CD4-positive, CD25-positive, alpha-beta regulatory T cell (primary cell): ENCODE measurements around the gene PPM1J. TPM values are rescaled to one million over a fixed set of nuclear protein-coding genes. Genes with fewer than 3 reads are reported as not detected.

Experiments
- ATAC-seq, 2 donors: fragments of 150-1000 bp; cut with Tn5 transposase; one replicate each; pipeline ENCODE4 v1.10.0; 2021; ENCODE audit warnings: low read depth in 2 of 2, moderate number of reproducible peaks in 2 of 2, moderate library complexity in 1 of 2
- DNase-seq, 3 donors: peaks; one replicate each; pipeline versions ENCODE4 v3.0.0 to v3.0.0-alpha.2; 2012 to 2022; ENCODE audit warnings: mixed read lengths in 1 of 3
- H3K27ac ChIP-seq: one replicate; pipeline ENCODE4 v1.7.0; 2013; ENCODE audit warnings: mild to moderate bottlenecking, low read length; ENCODE audit not compliant: insufficient read depth, poor library complexity, severe bottlenecking
- H3K27me3 ChIP-seq: one replicate; pipeline ENCODE4 v1.7.0; 2013; ENCODE audit warnings: low read length; ENCODE audit not compliant: control insufficient read depth, insufficient read depth
- H3K36me3 ChIP-seq: one replicate; pipeline ENCODE4 v1.7.0; 2013; ENCODE audit warnings: mild to moderate bottlenecking, low read length, moderate library complexity; ENCODE audit not compliant: control insufficient read depth, insufficient read depth
- H3K4me1 ChIP-seq: 2 replicates; pipeline ENCODE4 v1.7.0; 2013; ENCODE audit warnings: mild to moderate bottlenecking, low read length; ENCODE audit not compliant: insufficient read depth, control insufficient read depth, poor library complexity, severe bottlenecking
- H3K4me3 ChIP-seq: one replicate; pipeline ENCODE4 v1.7.0; 2013; ENCODE audit warnings: low read depth, mild to moderate bottlenecking, low read length, moderate library complexity
- H3K9me3 ChIP-seq, 2 experiments: 1 replicate in 1 of 2; 2 replicates in 1 of 2; pipeline ENCODE4 v1.7.0; 2013; ENCODE audit warnings: low read length in 2 of 2, mild to moderate bottlenecking in 1 of 2, moderate library complexity in 1 of 2; ENCODE audit not compliant: control insufficient read depth in 2 of 2
- H3K27ac Mint-ChIP-seq, 3 donors: one replicate each; pipeline ENCODE4 v1.8.0; 2020 to 2022; ENCODE audit warnings: mild to moderate bottlenecking in 3 of 3, mixed read lengths in 3 of 3, moderate library complexity in 2 of 3
- H3K27me3 Mint-ChIP-seq: one replicate; pipeline ENCODE4 v1.8.0; 2022; ENCODE audit warnings: mild to moderate bottlenecking, mixed read lengths
- H3K36me3 Mint-ChIP-seq: one replicate; pipeline ENCODE4 v1.8.0; 2020; ENCODE audit warnings: mixed read lengths
- H3K4me1 Mint-ChIP-seq, 4 donors: one replicate each; pipeline ENCODE4 v1.8.0; 2020 to 2022; ENCODE audit warnings: mixed read lengths in 4 of 4, mild to moderate bottlenecking in 1 of 4
- H3K4me3 Mint-ChIP-seq, 4 donors: one replicate each; pipeline ENCODE4 v1.8.0; 2020 to 2022; ENCODE audit warnings: mild to moderate bottlenecking in 4 of 4, mixed read lengths in 4 of 4, moderate library complexity in 3 of 4
- H3K9me3 Mint-ChIP-seq, 7 donors: one replicate each; pipeline ENCODE4 v1.8.0; 2020 to 2022; ENCODE audit warnings: mixed read lengths in 7 of 7, mild to moderate bottlenecking in 3 of 7, moderate library complexity in 2 of 7
- polyA plus RNA-seq, 4 donors: library from polyadenylated mRNA; unstranded; fragments of 300-500 nt; fragmentation: Illumina TruSeq; gene quantifications; one replicate each; pipeline ENCODE4 v1.2.3, GENCODE V29; 2021
- total RNA-seq: library from RNA; stranded (reverse); gene quantifications from one replicate; pipeline ENCODE4 v1.2.3, GENCODE V29; 2022

The PPM1J gene
- total and polyA plus RNA-seq, 5 donors from 2014 or later = not detected

DNA sequence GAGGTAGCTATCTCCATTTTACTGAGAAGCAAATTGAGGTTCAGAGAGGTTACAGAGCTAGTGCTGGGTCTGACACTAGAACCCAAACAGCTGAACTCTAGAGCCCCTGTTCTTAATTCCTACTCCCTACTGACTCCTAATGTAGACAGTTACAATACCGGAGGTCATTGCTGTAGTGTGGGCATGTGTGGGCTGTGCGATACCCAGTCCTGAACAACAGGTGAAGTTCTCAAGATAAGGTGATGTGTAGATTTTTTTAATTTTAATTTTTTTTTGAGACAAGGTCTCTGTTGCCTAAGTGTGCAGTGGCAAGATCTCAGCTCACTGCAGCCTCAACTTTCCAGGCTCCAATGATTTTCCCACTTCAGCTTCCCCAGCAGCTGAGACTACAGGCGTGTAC, 6.6 kb downstream of the PPM1J start:
- peaks cover 5 to 30% (median 20%) of the 10 kb centered on the region in 4 donors for H3K4me1 Mint-ChIP-seq
- Histone ChIP-seq H3K27ac (no peak overlapping the region), H3K9me3 (no peaks in the 10 kb centered on the region), H3K4me3 (no peak overlapping the region), H3K27me3 (no peaks in the 10 kb centered on the region), H3K36me3 (no peaks in the 10 kb centered on the region), H3K4me1 (peaks cover 30% of the 10 kb centered on the region)
- no peak for DNase-seq
- no peak overlapping the region for H3K27ac Mint-ChIP-seq
- peaks cover 30% of the 10 kb centered on the region for H3K27me3 Mint-ChIP-seq
- peak overlapping the region; percentile 12 to 94 (median 86) for H3K4me3 Mint-ChIP-seq
- H3K9me3 Mint-ChIP-seq = peaks cover 0 to 2% (median 0%) of the 10 kb centered on the region in 7 donors
- no peak for ATAC-seq
- H3K36me3 Mint-ChIP-seq = no peaks in the 10 kb centered on the region

DNA sequence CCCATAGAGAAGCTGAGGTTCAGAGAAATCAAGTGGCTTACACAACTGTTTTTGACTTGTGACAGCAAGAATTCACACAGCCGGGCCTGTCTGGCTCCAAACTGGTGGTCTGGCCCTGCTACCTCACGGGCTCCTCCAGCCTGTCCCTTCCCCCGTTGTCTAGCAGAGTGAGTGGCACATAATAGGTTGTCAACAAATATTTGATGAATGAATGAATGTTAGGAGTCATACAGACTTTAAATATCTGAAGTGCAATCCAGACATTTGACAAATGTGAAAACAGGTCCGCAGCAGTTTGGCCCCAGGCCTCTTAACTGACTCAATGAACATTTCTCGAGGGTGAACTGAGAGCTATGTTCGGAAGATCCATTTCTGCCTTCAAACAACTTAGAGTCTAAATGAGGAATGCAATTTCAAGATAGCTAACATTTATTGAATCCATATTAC, 7.1 kb downstream of the PPM1J start:
- Histone ChIP-seq H3K27me3 (no peaks in the 10 kb centered on the region), H3K4me3 (no peak overlapping the region), H3K27ac (no peak overlapping the region), H3K36me3 (no peaks in the 10 kb centered on the region), H3K9me3 (no peaks in the 10 kb centered on the region), H3K4me1 (peaks cover 30% of the 10 kb centered on the region)
- Mint-ChIP-seq H3K36me3 (no peaks in the 10 kb centered on the region), H3K9me3 (peaks cover 0 to 2% (median 0%) of the 10 kb centered on the region in 7 donors), H3K27ac (peak overlapping the region in 1 of 3 donors; percentile 1), H3K27me3 (peaks cover 26% of the 10 kb centered on the region), H3K4me1 (peaks cover 5 to 30% (median 20%) of the 10 kb centered on the region in 4 donors), H3K4me3 (peak overlapping the region; percentile 82 to 94 (median 89))
- no peak for ATAC-seq
- no peak for DNase-seq

DNA sequence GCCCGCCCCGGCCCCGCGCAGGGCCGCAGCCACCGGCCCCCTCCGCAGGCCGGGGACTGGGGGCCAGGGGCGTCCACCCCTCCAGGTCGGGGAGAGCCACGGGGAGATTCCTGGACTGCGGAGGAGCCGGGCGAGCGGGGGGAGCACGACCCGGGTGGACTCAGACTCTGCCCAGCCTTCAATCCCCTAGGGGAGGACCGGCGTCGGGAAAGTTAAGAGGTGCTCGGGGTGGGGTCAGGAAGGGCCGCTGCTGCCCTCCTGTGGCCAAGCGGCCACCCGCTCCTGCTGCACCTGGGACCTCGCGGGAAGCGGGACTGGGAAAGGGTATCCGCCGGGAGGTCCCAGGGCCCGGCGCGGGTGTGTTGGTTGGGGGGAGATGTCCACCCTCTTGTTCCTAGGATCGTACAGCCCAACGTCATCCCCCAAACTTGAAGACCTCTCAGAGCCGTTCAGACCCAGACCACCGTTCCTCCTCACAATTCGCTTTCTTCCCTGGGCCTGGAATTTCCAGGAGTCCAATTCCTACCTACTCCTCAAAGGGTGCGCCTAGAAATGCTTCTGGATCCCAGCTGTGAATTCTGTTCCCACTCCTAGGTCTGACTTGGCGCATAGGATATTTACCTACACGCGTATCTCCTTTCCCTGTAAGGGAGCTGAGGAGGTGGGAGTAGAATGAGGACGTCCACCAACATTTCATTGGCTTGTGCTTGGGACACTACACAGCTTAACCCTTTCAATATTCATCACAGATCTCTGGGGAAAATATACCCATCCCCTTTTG, 7.7 kb downstream of the PPM1J start:
- no peaks in the 10 kb centered on the region for H3K9me3 ChIP-seq
- peaks cover 5 to 32% (median 21%) of the 10 kb centered on the region in 4 donors for H3K4me1 Mint-ChIP-seq
- peak; percentile 43 to 61 (median 51) for DNase-seq
- H3K4me3 Mint-ChIP-seq = peak overlapping the region; percentile 82 to 94 (median 89)
- H3K27me3 Mint-ChIP-seq = peaks cover 20% of the 10 kb centered on the region
- H3K4me1 ChIP-seq = peaks cover 30% of the 10 kb centered on the region
- H3K27ac ChIP-seq = no peak overlapping the region
- H3K4me3 ChIP-seq = peak overlapping the region; percentile 7
- peaks cover 0 to 2% (median 0%) of the 10 kb centered on the region in 7 donors for H3K9me3 Mint-ChIP-seq
- H3K27me3 ChIP-seq = no peaks in the 10 kb centered on the region
- H3K36me3 Mint-ChIP-seq = no peaks in the 10 kb centered on the region
- peak overlapping the region in 1 of 3 donors; percentile 75 for H3K27ac Mint-ChIP-seq
- H3K36me3 ChIP-seq = no peaks in the 10 kb centered on the region
- peak; percentile 53 to 65 for ATAC-seq

DNA sequence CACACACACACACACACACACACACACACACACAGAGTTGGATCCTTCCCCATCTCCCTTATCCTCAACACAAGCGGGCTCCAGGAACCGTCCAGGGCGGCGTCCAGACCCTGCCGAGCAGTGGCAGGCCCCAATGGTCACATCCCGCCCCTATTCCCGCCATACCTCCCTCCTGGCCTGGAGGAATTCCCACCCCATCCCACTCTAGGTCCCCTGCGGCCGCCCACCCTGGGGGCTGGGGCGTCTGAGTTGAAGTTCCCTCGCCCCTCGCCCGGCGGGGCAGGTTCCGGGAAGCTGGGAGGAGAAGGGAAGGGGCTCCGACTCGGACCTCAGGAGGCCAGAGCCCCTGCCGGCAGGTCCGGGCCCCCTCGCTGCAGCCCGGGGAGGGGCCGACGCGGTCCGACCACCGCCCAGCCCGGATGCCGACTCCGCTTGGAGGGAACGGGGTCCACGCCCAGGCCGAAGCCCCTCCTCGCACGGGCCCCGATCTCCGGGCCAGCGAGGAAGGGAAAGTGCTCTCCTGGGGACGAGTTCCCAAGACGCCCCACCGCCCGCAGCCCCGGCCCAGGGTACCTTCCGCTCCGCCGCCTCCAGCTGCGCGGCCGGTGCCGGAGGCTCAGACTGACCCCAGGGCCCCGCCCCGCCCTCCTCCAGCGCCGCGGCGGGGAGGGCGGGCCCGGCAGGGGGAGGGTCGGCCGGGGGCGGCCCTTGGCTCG, 8.5 kb downstream of the PPM1J start, which contains the start of gene RHOC:
Gene RHOC (minus strand): TSS at position 623 of the 716 bp plus-strand sequence. CDS start 3,328 bp downstream, outside the sequence.
- Mint-ChIP-seq H3K9me3 (peaks cover 0 to 2% (median 0%) of the 10 kb centered on the region in 7 donors), H3K4me3 (peak within 1 kb of the TSS; percentile 82 to 94 (median 89))

DNA sequence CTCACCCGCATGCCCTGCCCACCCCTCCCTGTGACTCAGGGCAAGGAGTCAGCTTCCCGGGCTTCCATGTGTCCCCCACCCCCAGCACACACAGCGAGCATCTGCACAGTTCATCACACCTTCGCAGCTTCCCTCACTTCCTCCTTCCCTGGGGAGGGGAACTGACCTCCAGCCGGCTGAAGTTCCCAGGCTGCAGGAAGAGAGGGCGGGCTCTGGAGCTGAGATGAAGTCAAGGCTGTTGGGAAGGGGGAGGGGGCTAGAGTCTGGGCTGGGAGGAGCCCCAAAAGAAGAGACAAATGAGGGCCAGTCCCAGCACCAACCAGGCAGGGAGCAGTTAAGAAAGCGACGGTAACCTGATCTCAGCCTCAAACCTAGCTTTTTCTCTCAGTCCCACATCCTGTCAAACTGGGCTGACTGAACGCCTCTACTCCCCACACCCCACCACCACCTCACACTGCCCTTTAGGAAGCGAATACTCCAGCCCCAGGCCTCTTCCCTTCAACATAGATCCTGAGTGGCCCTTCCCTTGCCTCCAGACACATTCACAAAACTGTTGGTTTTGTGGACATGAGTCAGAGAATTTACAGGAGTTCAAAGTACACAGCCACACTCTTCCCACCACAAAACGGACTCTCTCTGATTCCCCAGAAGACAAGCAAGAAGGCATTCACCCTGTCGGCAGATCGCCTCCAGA, 10.1 kb downstream of the PPM1J start:
- H3K27me3 Mint-ChIP-seq = peaks cover 14% of the 10 kb centered on the region
- peaks cover 48% of the 10 kb centered on the region for H3K4me1 ChIP-seq
- no peaks in the 10 kb centered on the region for H3K36me3 Mint-ChIP-seq
- peak overlapping the region; percentile 61 for H3K4me3 ChIP-seq
- no peaks in the 10 kb centered on the region for H3K9me3 ChIP-seq
- H3K4me3 Mint-ChIP-seq = peak overlapping the region; percentile 74 to 91 (median 82)
- H3K36me3 ChIP-seq = peaks cover 8% of the 10 kb centered on the region
- H3K27ac ChIP-seq = peak overlapping the region; percentile 39
- DNase-seq (peak; percentile 34 to 81 (median 48)), ATAC-seq (peak; percentile 63 to 66)
- no peaks in the 10 kb centered on the region for H3K27me3 ChIP-seq
- peaks cover 12 to 55% (median 35%) of the 10 kb centered on the region in 4 donors for H3K4me1 Mint-ChIP-seq
- peaks cover 0 to 2% (median 0%) of the 10 kb centered on the region in 7 donors for H3K9me3 Mint-ChIP-seq
- H3K27ac Mint-ChIP-seq = peak overlapping the region; percentile 75 to 90 (median 87)

More for the DNA sequence above, 8.5 kb downstream of the PPM1J start, which contains the start of gene RHOC:
- no peaks in the 10 kb centered on the region for H3K9me3 ChIP-seq
- H3K36me3 ChIP-seq = no peaks in the 10 kb centered on the region
- H3K27ac ChIP-seq = no peak within 1 kb of the TSS
- peak within 1 kb of the TSS; percentile 7 for H3K4me3 ChIP-seq
- H3K27me3 ChIP-seq = no peaks in the 10 kb centered on the region
- H3K4me1 ChIP-seq = peaks cover 33% of the 10 kb centered on the region
- H3K27ac Mint-ChIP-seq = peak within 1 kb of the TSS in 2 of 3 donors; percentile 43 to 75
- ATAC-seq (peak; percentile 30 to 36), DNase-seq (peak in 2 of 3 donors; percentile 29 to 50)
- peaks cover 11 to 39% (median 26%) of the 10 kb centered on the region in 4 donors for H3K4me1 Mint-ChIP-seq
- no peaks in the 10 kb centered on the region for H3K36me3 Mint-ChIP-seq
- peaks cover 14% of the 10 kb centered on the region for H3K27me3 Mint-ChIP-seq

DNA sequence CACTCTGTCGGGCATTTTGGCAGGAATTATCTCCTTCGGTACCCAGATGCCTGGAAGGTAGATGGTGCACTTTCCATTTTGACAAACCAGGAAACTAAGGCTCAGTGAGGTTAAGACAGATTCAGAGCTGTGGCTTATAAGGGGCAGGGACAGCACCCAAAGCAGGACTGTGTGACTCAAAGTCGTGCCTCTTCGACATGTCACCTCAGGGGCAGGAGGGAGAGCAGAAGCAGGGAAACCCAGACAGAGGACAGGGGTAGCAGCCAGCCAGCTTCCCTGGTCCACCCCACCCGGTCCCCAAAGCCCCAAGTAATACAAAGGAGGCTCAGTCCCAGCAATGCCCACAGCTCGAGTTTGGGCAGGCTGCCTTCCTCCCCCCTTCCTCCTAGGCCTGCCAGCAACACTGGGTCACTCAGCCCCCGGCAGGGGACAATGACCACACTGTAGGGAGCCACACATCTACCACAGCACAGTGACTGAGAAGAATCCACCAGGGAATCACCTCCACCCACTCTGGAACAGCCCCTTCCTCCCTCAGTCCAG, 10.7 kb downstream of the PPM1J start:
- peak overlapping the region; percentile 39 for H3K27ac ChIP-seq
- Mint-ChIP-seq H3K36me3 (peaks cover 6% of the 10 kb centered on the region), H3K9me3 (no peaks in the 10 kb centered on the region), H3K27me3 (peaks cover 9% of the 10 kb centered on the region), H3K4me1 (peaks cover 12 to 58% (median 36%) of the 10 kb centered on the region in 4 donors), H3K27ac (peak overlapping the region; percentile 75 to 87 (median 78)), H3K4me3 (peak overlapping the region; percentile 79 to 91 (median 83))
- H3K9me3 ChIP-seq = no peaks in the 10 kb centered on the region
- H3K27me3 ChIP-seq = no peaks in the 10 kb centered on the region
- ATAC-seq = no peak
- H3K36me3 ChIP-seq = peaks cover 13% of the 10 kb centered on the region
- no peak overlapping the region for H3K4me3 ChIP-seq
- H3K4me1 ChIP-seq = peaks cover 48% of the 10 kb centered on the region
- DNase-seq = no peak

DNA sequence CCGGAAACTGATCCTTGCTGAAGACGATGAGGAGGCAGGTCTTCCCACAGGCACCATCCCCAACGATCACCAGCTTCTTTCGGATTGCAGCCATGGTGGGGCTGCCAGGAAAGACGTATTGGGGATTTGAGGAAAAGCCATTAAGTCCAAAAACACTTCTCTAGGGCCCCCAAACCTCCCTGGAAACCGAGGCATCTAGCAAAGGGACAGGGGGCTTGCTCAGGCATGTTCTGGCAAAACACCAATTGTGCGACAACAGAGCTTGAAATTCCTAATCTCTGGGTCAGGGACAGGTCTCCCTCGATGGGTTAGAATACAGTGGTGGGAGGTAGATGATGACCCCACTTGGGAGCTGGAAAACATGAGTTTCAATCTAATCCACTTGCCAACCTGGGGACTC, 11.4 kb downstream of the PPM1J start:
- Histone ChIP-seq H3K4me1 (peaks cover 48% of the 10 kb centered on the region), H3K36me3 (peaks cover 16% of the 10 kb centered on the region), H3K27ac (no peak overlapping the region), H3K9me3 (no peaks in the 10 kb centered on the region), H3K4me3 (no peak overlapping the region), H3K27me3 (no peaks in the 10 kb centered on the region)
- ATAC-seq (no peak), DNase-seq (no peak)
- Mint-ChIP-seq H3K36me3 (peaks cover 13% of the 10 kb centered on the region), H3K27me3 (peaks cover 7% of the 10 kb centered on the region), H3K27ac (peak overlapping the region; percentile 60 to 87 (median 65)), H3K4me3 (no peak overlapping the region), H3K4me1 (peaks cover 12 to 61% (median 41%) of the 10 kb centered on the region in 4 donors), H3K9me3 (no peaks in the 10 kb centered on the region)
